Measurements from ENCODE around the gene RTTN.

The RTTN gene

DNA sequence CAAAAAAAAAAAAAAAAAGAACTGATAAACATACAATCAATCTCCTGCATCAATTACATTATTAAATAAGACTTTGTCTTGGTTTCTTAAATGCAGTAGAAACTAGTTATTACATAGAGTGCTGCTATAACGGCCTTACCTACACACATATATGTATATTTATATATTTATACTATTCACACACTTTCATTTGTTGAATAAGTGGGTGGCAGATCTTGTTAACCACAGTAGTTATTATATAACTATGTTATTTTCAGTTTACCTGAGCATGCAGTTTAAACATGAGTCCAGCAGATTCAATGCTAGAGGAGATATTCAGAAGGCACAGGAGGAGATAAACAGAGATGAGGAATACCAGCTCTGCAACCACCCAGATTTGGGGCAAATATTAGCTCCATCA is 176.3 kb downstream of the RTTN start:
- DNase-seq (ENCODE audit: low spot score), result no peak
- TF ChIP-seq, protein P1, sequence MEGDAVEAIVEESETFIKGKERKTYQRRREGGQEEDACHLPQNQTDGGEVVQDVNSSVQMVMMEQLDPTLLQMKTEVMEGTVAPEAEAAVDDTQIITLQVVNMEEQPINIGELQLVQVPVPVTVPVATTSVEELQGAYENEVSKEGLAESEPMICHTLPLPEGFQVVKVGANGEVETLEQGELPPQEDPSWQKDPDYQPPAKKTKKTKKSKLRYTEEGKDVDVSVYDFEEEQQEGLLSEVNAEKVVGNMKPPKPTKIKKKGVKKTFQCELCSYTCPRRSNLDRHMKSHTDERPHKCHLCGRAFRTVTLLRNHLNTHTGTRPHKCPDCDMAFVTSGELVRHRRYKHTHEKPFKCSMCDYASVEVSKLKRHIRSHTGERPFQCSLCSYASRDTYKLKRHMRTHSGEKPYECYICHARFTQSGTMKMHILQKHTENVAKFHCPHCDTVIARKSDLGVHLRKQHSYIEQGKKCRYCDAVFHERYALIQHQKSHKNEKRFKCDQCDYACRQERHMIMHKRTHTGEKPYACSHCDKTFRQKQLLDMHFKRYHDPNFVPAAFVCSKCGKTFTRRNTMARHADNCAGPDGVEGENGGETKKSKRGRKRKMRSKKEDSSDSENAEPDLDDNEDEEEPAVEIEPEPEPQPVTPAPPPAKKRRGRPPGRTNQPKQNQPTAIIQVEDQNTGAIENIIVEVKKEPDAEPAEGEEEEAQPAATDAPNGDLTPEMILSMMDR (IDR thresholded peaks at IDR 0.05; ENCODE audit: extremely low read depth, missing control alignments), result no peak

DNA sequence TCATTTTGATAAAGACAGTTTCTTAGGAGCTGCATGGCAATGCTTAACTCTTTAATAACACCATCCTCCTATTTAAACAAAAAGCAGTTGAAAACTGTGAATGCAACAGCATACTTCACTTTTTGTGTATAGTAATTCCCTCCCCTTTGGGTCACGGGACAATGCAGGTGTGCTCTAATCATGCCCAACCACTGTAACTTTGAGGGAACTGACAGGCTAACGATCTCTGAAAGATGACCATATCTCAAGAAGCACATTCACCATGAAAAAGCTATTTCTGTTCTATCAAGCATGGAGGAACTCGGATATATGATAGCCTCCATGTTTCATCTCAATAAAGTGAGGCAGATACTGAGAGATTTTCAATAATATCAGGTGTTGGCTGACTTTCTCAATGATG is 176.8 kb downstream of the RTTN start:
- TF ChIP-seq, protein P1 (IDR thresholded peaks at IDR 0.05; ENCODE audit: extremely low read depth, missing control alignments), result no peak
- DNase-seq (ENCODE audit: low spot score), result no peak

DNA sequence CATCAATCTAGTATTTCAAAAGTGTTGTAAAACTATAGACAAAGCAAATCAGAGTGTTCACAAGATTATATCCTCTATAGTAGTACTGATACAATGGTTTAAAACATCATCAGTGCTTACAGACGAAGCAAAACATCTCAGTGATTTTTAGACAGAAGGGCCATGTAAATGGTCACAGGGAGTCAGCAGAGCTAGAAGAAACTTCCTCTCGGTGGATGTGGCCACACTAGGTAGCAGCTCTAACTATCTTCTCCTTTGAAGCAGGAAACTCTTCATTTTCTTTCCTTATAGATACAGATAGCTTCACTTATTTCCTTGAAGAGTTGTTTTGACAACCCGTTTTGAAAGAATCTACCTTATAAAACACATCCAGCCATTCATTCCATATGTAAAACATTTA is 177.4 kb downstream of the RTTN start:
- TF ChIP-seq, protein P1 (IDR thresholded peaks at IDR 0.05; ENCODE audit: extremely low read depth, missing control alignments), result no peak
- no peak for DNase-seq (ENCODE audit: low spot score)

DNA sequence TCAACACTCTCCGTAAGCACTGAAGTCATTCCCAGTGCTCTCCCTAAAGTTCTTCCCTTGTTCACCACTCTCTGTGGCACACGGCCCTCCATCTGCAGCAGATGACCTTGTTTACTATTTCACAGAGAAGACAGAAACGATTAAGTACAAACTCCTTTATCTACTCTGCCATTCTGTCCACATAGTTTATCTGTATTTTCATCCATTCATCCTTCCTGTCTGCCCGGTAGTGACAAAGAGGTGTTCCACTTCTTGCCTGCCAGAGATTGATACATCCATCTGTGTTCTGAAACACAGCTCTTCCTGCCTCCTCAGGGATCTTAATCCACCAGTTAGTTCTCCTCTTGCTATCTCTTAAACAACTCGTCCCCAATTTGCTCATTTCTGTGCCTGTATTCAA is 179.9 kb downstream of the RTTN start:
- no peak for DNase-seq (ENCODE audit: low spot score)
- TF ChIP-seq, protein P1 (IDR thresholded peaks at IDR 0.05; ENCODE audit: extremely low read depth, missing control alignments), result no peak

DNA sequence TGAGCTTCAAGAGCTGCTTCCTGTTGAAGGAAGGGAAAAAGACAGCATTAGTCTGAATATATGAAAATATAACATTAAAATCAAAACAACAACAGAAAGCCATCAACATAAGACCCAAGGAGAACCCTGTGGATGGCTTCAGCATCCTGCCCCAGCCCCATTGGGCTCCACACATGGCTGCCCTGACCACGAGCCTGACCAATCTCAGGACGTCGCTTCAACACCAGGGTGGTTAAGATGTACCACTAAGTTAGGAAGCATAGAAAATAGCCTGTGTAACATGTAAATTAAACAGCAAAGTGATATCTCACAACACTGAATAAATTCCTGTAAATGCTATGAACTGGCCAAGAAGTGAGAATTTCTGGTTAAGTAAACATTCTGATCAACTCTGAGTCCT is 180.7 kb downstream of the RTTN start:
- TF ChIP-seq, protein P1 (IDR thresholded peaks at IDR 0.05; ENCODE audit: extremely low read depth, missing control alignments), result no peak
- DNase-seq (ENCODE audit: low spot score), result no peak

DNA sequence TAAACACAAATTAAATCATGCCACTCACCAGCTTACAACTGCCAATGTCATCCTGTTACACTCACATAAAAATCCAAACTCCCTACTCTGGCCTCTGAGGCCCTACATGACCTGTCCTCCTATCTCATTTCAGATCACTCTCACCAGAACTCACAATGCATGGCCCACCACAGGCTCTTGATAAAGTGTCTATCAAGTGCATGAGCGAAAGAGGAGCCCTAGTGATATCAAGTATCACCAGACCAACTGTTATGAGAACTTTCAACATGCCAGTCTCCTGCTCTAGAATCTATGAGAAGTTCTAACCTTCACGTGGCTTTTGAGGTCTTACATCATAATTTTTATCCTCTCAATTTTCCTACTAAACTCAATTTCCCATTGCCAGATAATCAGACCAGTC is 181.4 kb downstream of the RTTN start:
- TF ChIP-seq, protein P1 (IDR thresholded peaks at IDR 0.05; ENCODE audit: extremely low read depth, missing control alignments), result no peak
- DNase-seq (ENCODE audit: low spot score), result no peak

DNA sequence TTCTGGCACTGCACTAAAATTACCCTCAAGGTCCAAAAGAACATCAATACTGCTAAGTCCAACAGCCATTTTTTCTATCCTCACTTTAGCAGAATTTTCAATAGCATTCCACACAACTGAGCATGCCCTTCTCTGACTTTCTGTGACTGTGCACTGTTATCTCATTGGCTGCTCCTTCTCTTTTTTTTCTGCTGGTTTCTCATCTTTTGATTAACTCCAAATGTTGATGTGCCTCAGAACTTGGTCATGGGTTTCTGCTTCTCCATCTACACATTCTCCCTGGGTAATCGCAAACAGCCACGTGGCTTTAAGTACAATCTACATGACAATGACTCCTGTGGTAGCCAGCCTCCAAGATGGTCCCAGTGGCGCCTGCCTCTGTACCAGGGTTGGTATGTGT is 182.9 kb downstream of the RTTN start:
- no peak for DNase-seq (ENCODE audit: low spot score)
- TF ChIP-seq, protein P1 (IDR thresholded peaks at IDR 0.05; ENCODE audit: extremely low read depth, missing control alignments), result no peak

All from GM20000 (cell line).